Measurements from ENCODE around the gene ATG9A.

The ATG9A gene

GRCh38 chr2:219218217-219218731 is 11.2 kb downstream of the ATG9A start:
- peaks cover 50 to 68% (median 58%) of the 10 kb centered on the region in 3 donors for H3K36me3 ChIP-seq
- DNase-seq = peak; percentile 74 to 94
- H3K9me3 ChIP-seq = no peaks in the 10 kb centered on the region
- intact Hi-C loops (cut with DNase I; ENCODE audit: low total_unique reads) = loop anchor here (1.0 to 5.0 kb wide), 2 partner anchors 12 to 41 kb away; partner anchors contain the start of genes CNPPD1, RETREG2 and ZFAND2B
- H3K4me1 ChIP-seq = peaks cover 5 to 41% (median 31%) of the 10 kb centered on the region in 4 donors
- peak overlapping the region; percentile 88 to 89 for H3K27ac ChIP-seq
- peak overlapping the region; percentile 55 to 60 for H3K4me3 ChIP-seq
- no peak for TF ChIP-seq CTCF (IDR thresholded peaks at IDR 0.05)
- no peaks in the 10 kb centered on the region for H3K27me3 ChIP-seq

- Histone ChIP-seq H3K36me3 (peaks cover 47 to 68% (median 52%) of the 10 kb centered on the region in 3 donors), H3K4me1 (peaks cover 5 to 41% (median 31%) of the 10 kb centered on the region in 4 donors), H3K9me3 (no peaks in the 10 kb centered on the region), H3K27ac (peak overlapping the region; percentile 88 to 89), H3K27me3 (no peaks in the 10 kb centered on the region), H3K4me3 (no peak overlapping the region)
- TF ChIP-seq CTCF (IDR thresholded peaks at IDR 0.05) = no peak
- DNase-seq = no peak
- intact Hi-C loops (cut with DNase I; ENCODE audit: low total_unique reads) = loop anchor here (5.0 kb wide), 1 partner anchor 39 kb away; the partner anchor contains the start of genes CNPPD1 and RETREG2
Observed at GRCh38 chr2:219216535-219216915, 12.9 kb downstream of the ATG9A start.

- DNase-seq = no peak
- Histone ChIP-seq H3K36me3 (peaks cover 43 to 67% (median 46%) of the 10 kb centered on the region in 3 donors), H3K9me3 (no peaks in the 10 kb centered on the region), H3K27me3 (no peaks in the 10 kb centered on the region), H3K27ac (peak overlapping the region; percentile 88 to 89), H3K4me1 (peaks cover 5 to 41% (median 31%) of the 10 kb centered on the region in 4 donors), H3K4me3 (no peak overlapping the region)
- TF ChIP-seq CTCF (IDR thresholded peaks at IDR 0.05) = no peak
- intact Hi-C loops (cut with DNase I; ENCODE audit: low total_unique reads) = loop anchor here (5.0 kb wide), 1 partner anchor 39 kb away; the partner anchor contains the start of genes CNPPD1 and RETREG2
Observed at GRCh38 chr2:219215871-219216534, 13.4 kb downstream of the ATG9A start.

- Histone ChIP-seq H3K36me3 (peaks cover 44 to 67% (median 45%) of the 10 kb centered on the region in 3 donors), H3K4me3 (no peak overlapping the region), H3K27ac (no peak overlapping the region), H3K27me3 (no peaks in the 10 kb centered on the region), H3K4me1 (peaks cover 5 to 32% (median 26%) of the 10 kb centered on the region in 4 donors), H3K9me3 (no peaks in the 10 kb centered on the region)
- DNase-seq = no peak
- intact Hi-C loops (cut with DNase I; ENCODE audit: low total_unique reads) = loop anchor here (5.0 kb wide), 1 partner anchor 37 kb away; the partner anchor contains the start of genes CNPPD1 and RETREG2
- TF ChIP-seq CTCF (IDR thresholded peaks at IDR 0.05) = no peak
Observed at GRCh38 chr2:219214786-219215185, 14.7 kb downstream of the ATG9A start.

GRCh38 chr2:219214141-219214540 is 15.3 kb downstream of the ATG9A start:
- Histone ChIP-seq H3K27ac (no peak overlapping the region), H3K9me3 (no peaks in the 10 kb centered on the region), H3K4me1 (peaks cover 0 to 26% (median 19%) of the 10 kb centered on the region in 4 donors), H3K4me3 (no peak overlapping the region), H3K36me3 (peaks cover 48 to 71% (median 51%) of the 10 kb centered on the region in 3 donors), H3K27me3 (no peaks in the 10 kb centered on the region)
- TF ChIP-seq CTCF (IDR thresholded peaks at IDR 0.05) = no peak
- intact Hi-C loops (cut with DNase I; ENCODE audit: low total_unique reads) = no loop called here
- DNase-seq = no peak
